PFSK-1 (cell line): ENCODE measurements around the gene KCNJ14.

Source experiments
- FOXP2 ChIP-seq: optimal IDR thresholded peaks from 2 replicates; pipeline ENCODE3; 2011; ENCODE audit warnings: borderline replicate concordance, control low read depth, inconsistent platforms; ENCODE audit not compliant: insufficient read depth; ENCODE audit errors: extremely low read length, extremely low read depth
- POLR2AphosphoS5 ChIP-seq: IDR thresholded peaks from 2 replicates; pipeline ENCODE4 v1.6.1; 2012; ENCODE audit warnings: low read depth, mild to moderate bottlenecking, control low read depth, low read length, moderate library complexity
- REST ChIP-seq, 2 experiments: IDR thresholded peaks; 2 replicates each; pipeline versions ENCODE4 v1.6.1 to v1.8.0; 2011 to 2012; ENCODE audit warnings: low read depth in 2 of 2, low read length in 2 of 2, control low read depth in 1 of 2, inconsistent platforms in 1 of 2, mild to moderate bottlenecking in 1 of 2, moderate library complexity in 1 of 2; ENCODE audit not compliant: insufficient read depth in 1 of 2
- SIN3A ChIP-seq: IDR thresholded peaks from 2 replicates; pipeline ENCODE4 v1.6.1; 2012; ENCODE audit warnings: mild to moderate bottlenecking, low read length, moderate library complexity, borderline replicate concordance; ENCODE audit not compliant: insufficient read depth
- TAF1 ChIP-seq: IDR thresholded peaks from 2 replicates; pipeline ENCODE4 v1.6.1; 2012; ENCODE audit warnings: low read length, control low read depth, borderline replicate concordance; ENCODE audit not compliant: insufficient read depth

KCNJ14 gene

DNA sequence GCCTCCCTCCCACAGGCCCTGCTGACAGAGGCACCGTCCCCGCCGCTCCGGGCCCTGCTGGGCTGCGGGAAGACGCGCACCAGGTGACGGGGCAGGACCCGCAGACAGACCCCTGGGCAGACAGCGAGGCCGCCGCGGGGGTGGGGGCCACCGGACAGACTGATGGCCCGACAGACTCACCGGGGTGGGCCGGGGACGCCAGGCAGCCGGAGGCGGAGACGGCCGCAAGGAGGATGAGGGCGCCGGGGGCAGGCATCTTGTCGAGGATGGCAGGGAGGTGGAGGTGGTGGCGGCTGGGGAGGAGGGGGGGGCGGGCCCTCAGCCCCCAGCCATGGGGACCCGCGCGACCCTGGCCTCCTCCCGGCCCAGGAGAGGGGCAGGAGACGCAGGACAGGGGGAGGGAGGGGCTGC, 56.0 kb downstream of the KCNJ14 start:
- TF ChIP-seq TAF1 (no peak), FOXP2 (no peak)

DNA sequence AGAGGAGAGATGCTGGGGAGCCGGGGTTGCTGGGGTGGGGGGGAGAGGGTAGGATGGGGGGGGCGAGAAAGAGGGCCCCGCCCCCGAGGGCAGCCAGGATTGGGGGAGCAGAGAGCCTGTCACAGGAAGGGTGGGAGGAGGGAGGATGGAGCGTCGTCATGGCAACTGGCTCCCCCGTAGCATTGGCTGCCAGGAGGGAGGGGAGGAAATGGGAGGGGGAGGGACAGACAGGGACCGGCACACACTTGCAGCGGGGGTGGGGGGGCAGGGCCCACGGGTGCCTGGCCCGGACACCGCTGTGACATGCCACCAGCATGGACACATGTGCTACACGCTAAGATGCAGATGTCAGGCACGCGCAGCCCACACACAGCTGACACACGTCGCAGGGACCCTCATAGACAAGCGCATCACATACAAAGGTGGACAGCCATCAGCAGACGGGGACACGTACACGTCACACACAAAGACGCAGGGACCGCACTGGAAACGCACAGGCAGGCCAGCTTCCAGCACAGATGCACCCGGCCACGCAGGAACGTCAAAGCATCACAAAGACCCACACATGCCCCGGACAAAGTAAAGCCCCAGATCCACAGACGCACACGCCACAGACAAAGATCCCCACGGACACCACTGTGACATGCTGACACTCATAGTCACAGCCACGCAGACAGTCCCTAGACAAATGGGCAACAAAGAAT, 56.6 kb downstream of the KCNJ14 start, which contains the start of gene LMTK3:
Gene LMTK3, minus strand, starts transcription at position 36 of the 704 bp plus-strand sequence. CDS start 259 bp downstream, outside the sequence.
- TF ChIP-seq FOXP2 (peak; percentile 60), TAF1 (no peak)

DNA sequence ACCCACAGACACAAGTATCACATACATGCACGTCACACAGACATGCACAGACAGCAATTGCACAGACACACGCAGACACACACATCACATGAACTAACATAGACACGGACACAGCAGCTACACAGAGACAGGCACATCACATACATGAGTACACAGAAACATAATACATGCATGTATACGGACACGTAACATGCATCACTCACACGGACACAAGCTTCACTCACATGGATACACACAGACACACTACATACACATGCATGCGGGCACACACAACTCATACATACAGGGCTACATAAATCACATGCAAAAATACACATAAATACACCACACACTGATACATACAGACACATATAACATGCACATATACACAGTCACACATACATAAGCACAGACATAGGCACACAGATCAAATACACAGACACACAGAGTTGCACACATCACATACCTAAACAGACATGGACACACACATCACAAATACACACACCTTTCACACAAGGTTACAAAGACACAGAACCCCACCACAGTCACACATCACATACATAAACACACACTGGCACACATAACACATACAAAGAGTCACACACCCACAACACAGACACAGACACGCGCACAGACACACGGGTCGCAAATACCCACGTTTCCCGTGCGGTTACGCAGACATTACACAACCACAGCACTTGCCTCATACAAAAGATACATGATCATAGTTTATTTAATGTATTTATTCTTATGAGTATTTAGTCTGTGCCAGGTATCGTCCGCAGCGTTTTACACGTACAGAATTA, 57.3 kb downstream of the KCNJ14 start:
- TF ChIP-seq TAF1 (no peak), FOXP2 (no peak), SIN3A (no peak), REST (IDR thresholded peaks at IDR 0.05; ENCODE audit: insufficient read depth in 1 of 2, low read depth in 2 of 2, low read length in 2 of 2) (no peak), POLR2AphosphoS5 (no peak)

DNA sequence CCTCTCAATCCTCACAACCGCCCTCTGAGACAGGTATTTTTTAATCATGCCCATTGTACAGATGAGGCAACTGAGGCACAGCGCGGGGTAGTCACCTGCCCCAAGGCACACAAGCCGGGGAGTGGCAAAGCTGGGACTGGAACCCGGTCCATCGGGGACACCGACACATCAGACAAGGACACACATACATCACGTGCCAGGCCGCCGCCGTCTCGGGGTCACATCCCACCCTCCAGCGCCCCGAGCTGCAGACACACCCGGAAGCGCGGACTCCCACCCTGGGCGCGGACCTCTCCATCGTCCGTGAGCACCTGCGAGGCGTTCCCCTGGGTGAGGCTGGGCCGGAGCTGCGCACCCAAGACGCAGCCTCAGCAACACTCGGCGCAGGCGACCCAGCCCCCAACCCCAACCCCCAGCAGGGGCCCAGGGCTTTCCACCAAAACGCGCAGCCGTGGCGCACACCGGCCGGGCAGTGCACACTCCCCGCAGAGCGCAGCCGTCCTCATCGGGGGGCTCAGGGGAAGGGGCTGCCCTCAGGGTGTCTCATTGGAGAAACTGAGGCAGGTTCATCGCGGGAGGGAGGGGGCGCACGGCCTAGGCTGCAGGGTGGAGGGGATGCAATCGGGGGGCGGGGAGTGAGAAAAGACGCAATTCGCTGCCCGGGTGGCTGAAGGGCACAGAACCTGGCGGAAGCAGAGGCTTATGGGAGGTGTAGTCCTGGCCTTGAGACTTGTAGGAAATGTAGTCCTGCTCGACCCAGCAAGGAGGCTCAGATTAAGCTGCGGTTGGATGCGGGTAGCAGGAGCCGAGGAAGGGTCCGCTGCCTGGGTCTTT, 58.1 kb downstream of the KCNJ14 start:
- peak; percentile 57; the same call in 1 of the 2 replicates for TF ChIP-seq TAF1
- no peak for TF ChIP-seq REST (IDR thresholded peaks at IDR 0.05; ENCODE audit: insufficient read depth in 1 of 2, low read depth in 2 of 2, low read length in 2 of 2)
- peak; percentile 63 for TF ChIP-seq POLR2AphosphoS5
- TF ChIP-seq FOXP2 = peak; percentile 11

DNA sequence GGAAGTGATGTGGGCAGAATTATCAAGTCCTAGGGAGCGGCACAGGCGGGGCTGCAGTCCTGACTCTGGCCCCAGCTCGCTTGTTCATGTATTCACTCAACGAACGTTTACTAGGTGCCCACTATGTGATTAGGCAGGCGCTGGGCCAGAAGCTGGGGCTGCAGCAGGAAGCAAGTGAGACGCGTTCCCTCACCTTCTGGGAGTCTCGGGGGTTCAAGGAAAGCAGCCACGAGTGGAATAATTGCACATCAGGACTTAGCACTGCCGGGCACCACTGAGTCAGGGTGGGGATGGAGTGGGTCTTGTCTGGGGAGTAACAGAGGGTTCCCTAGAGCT, 58.7 kb downstream of the KCNJ14 start:
- no peak for TF ChIP-seq POLR2AphosphoS5
- no peak for TF ChIP-seq FOXP2
- no peak for TF ChIP-seq SIN3A
- TF ChIP-seq TAF1 = no peak
- TF ChIP-seq REST (IDR thresholded peaks at IDR 0.05; ENCODE audit: insufficient read depth in 1 of 2, low read depth in 2 of 2, low read length in 2 of 2) = no peak
